A549 (cell line): ENCODE results near the gene CCDC116. TPM values are rescaled to one million over a fixed set of nuclear protein-coding genes. Genes with fewer than 3 reads are reported as not detected.
A peak's percentile ranks its signal among the peaks of the same experiment; 100 is the strongest.

Experiments used
- ATAC-seq, 2 experiments: fragments of 200-7000 bp in 1 of 2; fragments of >200 bp in 1 of 2; cut with Nextera tagmentation in 1 of 2; cut with Tn5 transposase in 1 of 2; 3 replicates each; pipeline versions ENCODE4 v1.8.0 to v1.9.1; 2018 to 2020; ENCODE audit warnings: mild to moderate bottlenecking in 1 of 2, moderate library complexity in 1 of 2
- CTCF ChIA-PET: fragments of 300-600 bp; sonication (Branson Sonifier 250); formaldehyde crosslinking; extraction: SDS; loops from one replicate; lab custom pipeline; 2021; ENCODE audit warnings: antibody characterized with exemption, inconsistent platforms; lab: Yijun Ruan, JAX
- POLR2A ChIA-PET: fragments of 350-600 bp; formaldehyde crosslinking; extraction: SDS; loops from one replicate; lab custom pipeline; 2021; ENCODE audit warnings: antibody characterized with exemption, inconsistent platforms; lab: Yijun Ruan, JAX
- DNase-seq, 2 experiments: peaks; one replicate each; pipeline versions ENCODE4 v3.0.0 to v3.0.0-alpha.2; 2011 to 2016; ENCODE audit warnings: low read depth in 1 of 2, low spot score in 1 of 2
- FAIRE-seq: peaks from 2 replicates; lab custom pipeline; 2011; peaks lifted over from hg19 to GRCh38; lab: Jason Lieb, UNC
- H3K27ac ChIP-seq, 2 experiments: fragments of >200 bp; sonication (Bioruptor Twin); formaldehyde crosslinking; 3 replicates each; pipeline ENCODE4 v1.5.1; 2016 to 2017
- H3K4me1 ChIP-seq: fragments of >200 bp; sonication (Bioruptor Twin); formaldehyde crosslinking; 3 replicates; pipeline ENCODE4 v1.6.1; 2016
- H3K4me2 ChIP-seq: fragments of >200 bp; sonication (Bioruptor Twin); formaldehyde crosslinking; 3 replicates; pipeline ENCODE4 v1.6.1; 2016
- H3K4me3 ChIP-seq: fragments of >200 bp; sonication (Bioruptor Twin); formaldehyde crosslinking; 3 replicates; pipeline ENCODE4 v1.5.1; 2016
- H3K9me3 ChIP-seq: fragments of >200 bp; sonication (Bioruptor Twin); formaldehyde crosslinking; 3 replicates; pipeline ENCODE4 v1.6.1; 2016
- BCL3 ChIP-seq: fragments of >200 bp; sonication (Bioruptor Twin); formaldehyde crosslinking; IDR thresholded peaks from 3 replicates; pipeline ENCODE4 v1.6.1; 2016
- CBX2 ChIP-seq: fragments of 200-600 bp; sonication (generic); IDR thresholded peaks from 2 replicates; pipeline ENCODE4 v1.6.1; 2016; ENCODE audit warnings: low read depth, mild to moderate bottlenecking, borderline replicate concordance
- CEBPB ChIP-seq, 2 experiments: fragments of >200 bp in 1 of 2; sonication (Bioruptor Twin) in 1 of 2; formaldehyde crosslinking in 1 of 2; IDR thresholded peaks; 2 replicates each; pipeline ENCODE4 v1.6.1; 2012 to 2016
- ELK1 ChIP-seq: fragments of 150-350 bp; IDR thresholded peaks from 2 replicates; pipeline ENCODE4 v1.6.1; 2014; ENCODE audit warnings: low read depth, mild to moderate bottlenecking, low read length
- HMGXB4 ChIP-seq: fragments of 250-450 bp; sonication (Bioruptor Pico); IDR thresholded peaks from 2 replicates; pipeline ENCODE4 v1.5.0; 2021; ENCODE audit warnings: mild to moderate bottlenecking, moderate library complexity, borderline replicate concordance
- JUN ChIP-seq, 2 experiments: fragments of >200 bp; sonication (Bioruptor Twin); formaldehyde crosslinking; IDR thresholded peaks; 2 replicates in 1 of 2; 3 replicates in 1 of 2; pipeline ENCODE4 v1.6.1; 2016 to 2017
- KDM5A ChIP-seq: fragments of 200-600 bp; sonication (generic); IDR thresholded peaks from 2 replicates; pipeline ENCODE4 v1.6.1; 2016; ENCODE audit warnings: antibody characterized with exemption, mild to moderate bottlenecking
- MAX ChIP-seq: IDR thresholded peaks from 2 replicates; pipeline ENCODE4 v1.6.1; 2012
- MAZ ChIP-seq: fragments of 150-350 bp; IDR thresholded peaks from 2 replicates; pipeline ENCODE4 v1.6.1; 2014; ENCODE audit warnings: antibody characterized with exemption, low read depth, low read length, borderline replicate concordance
- MYC ChIP-seq: IDR thresholded peaks from 2 replicates; pipeline ENCODE4 v1.6.1; 2012; ENCODE audit warnings: mild to moderate bottlenecking, inconsistent platforms, low read length, improper control_type of control experiment, borderline replicate concordance
- PHF8 ChIP-seq: fragments of 200-600 bp; sonication (generic); IDR thresholded peaks from 2 replicates; pipeline ENCODE4 v1.6.1; 2016; ENCODE audit warnings: low read depth, mild to moderate bottlenecking, antibody characterized with exemption, moderate library complexity, borderline replicate concordance
- REST ChIP-seq: fragments of 200-600 bp; sonication (generic); IDR thresholded peaks from 2 replicates; pipeline ENCODE4 v1.6.1; 2016; ENCODE audit warnings: antibody characterized with exemption, mild to moderate bottlenecking, moderate library complexity
- RNF2 ChIP-seq: fragments of 200-600 bp; sonication (generic); IDR thresholded peaks from 2 replicates; pipeline ENCODE4 v1.6.1; 2016; ENCODE audit warnings: low read depth, mild to moderate bottlenecking, antibody characterized with exemption, moderate library complexity, borderline replicate concordance
- WGBS: methylation state at CpG from one replicate; pipeline ENCODE4 v1.1.6; 2017; ENCODE audit errors: missing lambda C conversion rate; 5-methylcytosine and 5-hydroxymethylcytosine counted together
- polyA plus RNA-seq, 4 experiments: library from polyadenylated mRNA; depleted of rRNA in 3 of 4; stranded (reverse); fragments of >200 nt; fragmentation: RNase III in 1 of 4; extraction: RNeasy Plus Mini Kit Qiagen cat#74134 plus additional on column Dnase treatment in 1 of 4; gene quantifications; 2 replicates in 3 of 4; 3 replicates in 1 of 4; pipeline ENCODE4 v1.2.3, GENCODE V29; 2011 to 2017

The CCDC116 gene
- polyA plus RNA-seq, 2 of the 4 experiments (the other 2 are of a cell fraction): 0.06 TPM; not detected in 1

GRCh38 chr22:21652010-21652546 is 19.5 kb downstream of the CCDC116 start (continued):
- TF ChIP-seq CBX2 (no peak), HMGXB4 (CRISPR knock-in tag) (no peak), MAX (peak; percentile 79), KDM5A (no peak), RNF2 (no peak)

- FAIRE-seq (no peak), ATAC-seq (no peak; a peak in 2 of 6 replicates), DNase-seq (no peak)
- Histone ChIP-seq H3K4me3 (peak overlapping the region; percentile 55), H3K4me1 (no peaks in the 10 kb centered on the region), H3K9me3 (no peaks in the 10 kb centered on the region), H3K4me2 (peak overlapping the region; percentile 84), H3K27ac (peak overlapping the region; percentile 63 to 87)
- CTCF ChIA-PET: interaction anchor here (1.3 to 4.0 kb wide), 3 partner anchors 11 to 23 kb away, joined by 5 to 24 read pairs (median 5); partner anchors contain the start of genes PPIL2, SDF2L1 and YDJC
- 52% methylated on average over 29 of the region's 40 CpGs for WGBS
- TF ChIP-seq ELK1 (no peak), MAZ (no peak), MYC (0 out of 2 replicates have a peak, but pooled peaks have one; percentile 1)
- POLR2A ChIA-PET: no interaction called here
Measured at GRCh38 chr22:21652547-21653545, 20.3 kb downstream of the CCDC116 start.

- CTCF ChIA-PET: interaction anchor here (1.9 to 2.1 kb wide), 2 partner anchors 10 to 15 kb away, joined by 5 to 9 read pairs; partner anchors contain the start of gene SDF2L1
- 0 out of 3 replicates have a peak, but pooled peaks cover 4% of the 10 kb centered on the region for H3K4me1 ChIP-seq
- no peak for TF ChIP-seq REST
- TF ChIP-seq CEBPB (IDR thresholded peaks at IDR 0.05): no peak
- TF ChIP-seq BCL3: no peak
- no peak for TF ChIP-seq PHF8
- 0 out of 5 replicates have a peak, but pooled peaks of 1 of the 2 experiments have one; percentile 23 for TF ChIP-seq JUN (IDR thresholded peaks at IDR 0.05)
- no peak for TF ChIP-seq MAZ
- FAIRE-seq (no peak), DNase-seq (no peak), ATAC-seq (peak in 1 of 2 experiments; percentile 28; a peak in 3 of 6 replicates)
- H3K9me3 ChIP-seq: no peaks in the 10 kb centered on the region
- 47% methylated on average over 17 of the region's 17 CpGs for WGBS
- H3K4me3 ChIP-seq: peak overlapping the region; percentile 52
- POLR2A ChIA-PET: no interaction called here
- peak overlapping the region; percentile 65 for H3K4me2 ChIP-seq
- H3K27ac ChIP-seq: peak overlapping the region; percentile 52 to 88; a peak in 4 of 6 replicates
Measured at GRCh38 chr22:21657020-21657359, 24.4 kb downstream of the CCDC116 start.
